Omental fat pad (tissue), 4 donors: ENCODE measurements around the gene TSFM. TPM values are rescaled to one million over a fixed set of nuclear protein-coding genes. Genes with fewer than 3 reads are reported as not detected.

Experiments
- ATAC-seq: fragments of 150-250 bp; one replicate; pipeline ENCODE4 v1.9.1; 2016; ENCODE audit warnings: mild to moderate bottlenecking, moderate library complexity; ENCODE audit not compliant: low FRiP score
- DNase-seq: peaks from one replicate; pipeline ENCODE4 v3.0.0-alpha.2; 2019; ENCODE audit warnings: low spot score
- total RNA-seq, 4 donors: library from RNA; depleted of rRNA; stranded (reverse); fragments of >200 nt; gene quantifications; one replicate each; pipeline ENCODE4 v1.1.0, GENCODE V29; 2016
- TF ChIP-seq, protein P1 (sequence below), 3 donors: fragments of 450-650 bp; IDR thresholded peaks; one replicate each; pipeline ENCODE4 v1.5.1; 2016 to 2017; ENCODE audit warnings: antibody characterized with exemption in 3 of 3, mild to moderate bottlenecking in 3 of 3, moderate library complexity in 2 of 3

TSFM gene
- total RNA-seq, 4 donors from 2014 or later: 20.2 to 36.6 (median 25.6) TPM

DNA sequence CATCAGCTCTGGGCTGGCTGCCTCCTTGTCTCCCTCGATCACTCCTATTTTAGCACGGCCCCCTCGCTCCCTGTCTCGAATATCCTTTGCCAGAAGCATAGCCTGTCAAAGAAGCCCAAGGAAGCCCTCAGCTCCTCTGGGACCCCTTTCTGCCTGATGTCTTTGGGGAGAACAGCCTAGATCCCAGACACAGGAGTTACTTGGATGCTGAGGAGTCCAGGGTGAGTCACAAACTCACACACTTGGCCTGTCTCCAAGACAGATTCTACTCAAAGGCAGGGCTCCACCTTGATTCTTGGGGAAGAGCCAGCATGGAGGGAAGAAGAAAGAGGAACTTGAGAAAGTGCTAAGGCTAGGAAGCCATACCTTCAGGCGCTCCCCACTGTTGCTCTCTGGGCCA is 27.9 kb downstream of the TSFM start:
- DNase-seq (no peak), ATAC-seq (peak; percentile 67)
- TF ChIP-seq, protein P1, sequence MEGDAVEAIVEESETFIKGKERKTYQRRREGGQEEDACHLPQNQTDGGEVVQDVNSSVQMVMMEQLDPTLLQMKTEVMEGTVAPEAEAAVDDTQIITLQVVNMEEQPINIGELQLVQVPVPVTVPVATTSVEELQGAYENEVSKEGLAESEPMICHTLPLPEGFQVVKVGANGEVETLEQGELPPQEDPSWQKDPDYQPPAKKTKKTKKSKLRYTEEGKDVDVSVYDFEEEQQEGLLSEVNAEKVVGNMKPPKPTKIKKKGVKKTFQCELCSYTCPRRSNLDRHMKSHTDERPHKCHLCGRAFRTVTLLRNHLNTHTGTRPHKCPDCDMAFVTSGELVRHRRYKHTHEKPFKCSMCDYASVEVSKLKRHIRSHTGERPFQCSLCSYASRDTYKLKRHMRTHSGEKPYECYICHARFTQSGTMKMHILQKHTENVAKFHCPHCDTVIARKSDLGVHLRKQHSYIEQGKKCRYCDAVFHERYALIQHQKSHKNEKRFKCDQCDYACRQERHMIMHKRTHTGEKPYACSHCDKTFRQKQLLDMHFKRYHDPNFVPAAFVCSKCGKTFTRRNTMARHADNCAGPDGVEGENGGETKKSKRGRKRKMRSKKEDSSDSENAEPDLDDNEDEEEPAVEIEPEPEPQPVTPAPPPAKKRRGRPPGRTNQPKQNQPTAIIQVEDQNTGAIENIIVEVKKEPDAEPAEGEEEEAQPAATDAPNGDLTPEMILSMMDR (IDR thresholded peaks at IDR 0.05): no peak

DNA sequence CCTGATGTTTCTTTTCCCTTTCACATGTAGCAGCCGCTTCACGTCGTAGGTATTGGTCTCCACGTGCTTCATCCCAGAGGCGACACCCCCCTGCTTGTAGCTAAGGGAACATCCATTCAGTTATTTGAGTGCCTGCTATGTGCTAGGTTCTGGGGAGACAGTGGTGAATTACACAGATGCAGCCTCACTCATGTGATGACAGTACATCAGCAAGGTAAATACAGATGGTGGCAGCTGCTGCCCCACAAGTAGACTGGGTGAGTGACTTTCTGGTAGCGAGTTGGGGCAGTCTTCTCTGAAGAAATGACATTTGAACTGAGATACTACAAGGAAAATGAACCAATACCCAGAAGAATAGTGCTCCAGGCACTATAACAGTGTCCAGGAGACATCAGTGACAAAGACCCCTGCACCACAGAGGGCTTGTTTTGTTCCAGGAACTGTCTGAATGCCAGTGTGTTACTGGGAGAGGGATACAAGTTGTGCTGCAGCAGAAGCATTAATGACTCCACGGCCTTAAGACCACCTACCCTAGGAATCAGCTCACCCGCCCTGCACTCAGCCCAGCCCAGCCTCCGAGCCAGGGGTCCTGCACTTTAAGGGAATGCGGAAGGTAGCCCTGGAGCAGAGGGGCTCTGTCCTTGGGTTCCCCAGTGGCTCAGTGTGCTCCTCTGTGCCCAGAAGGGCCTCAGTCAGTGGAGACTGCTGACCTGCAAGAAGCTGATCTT is 28.6 kb downstream of the TSFM start:
- ATAC-seq: no peak
- no peak for DNase-seq
- TF ChIP-seq, protein P1 (IDR thresholded peaks at IDR 0.05): no peak

DNA sequence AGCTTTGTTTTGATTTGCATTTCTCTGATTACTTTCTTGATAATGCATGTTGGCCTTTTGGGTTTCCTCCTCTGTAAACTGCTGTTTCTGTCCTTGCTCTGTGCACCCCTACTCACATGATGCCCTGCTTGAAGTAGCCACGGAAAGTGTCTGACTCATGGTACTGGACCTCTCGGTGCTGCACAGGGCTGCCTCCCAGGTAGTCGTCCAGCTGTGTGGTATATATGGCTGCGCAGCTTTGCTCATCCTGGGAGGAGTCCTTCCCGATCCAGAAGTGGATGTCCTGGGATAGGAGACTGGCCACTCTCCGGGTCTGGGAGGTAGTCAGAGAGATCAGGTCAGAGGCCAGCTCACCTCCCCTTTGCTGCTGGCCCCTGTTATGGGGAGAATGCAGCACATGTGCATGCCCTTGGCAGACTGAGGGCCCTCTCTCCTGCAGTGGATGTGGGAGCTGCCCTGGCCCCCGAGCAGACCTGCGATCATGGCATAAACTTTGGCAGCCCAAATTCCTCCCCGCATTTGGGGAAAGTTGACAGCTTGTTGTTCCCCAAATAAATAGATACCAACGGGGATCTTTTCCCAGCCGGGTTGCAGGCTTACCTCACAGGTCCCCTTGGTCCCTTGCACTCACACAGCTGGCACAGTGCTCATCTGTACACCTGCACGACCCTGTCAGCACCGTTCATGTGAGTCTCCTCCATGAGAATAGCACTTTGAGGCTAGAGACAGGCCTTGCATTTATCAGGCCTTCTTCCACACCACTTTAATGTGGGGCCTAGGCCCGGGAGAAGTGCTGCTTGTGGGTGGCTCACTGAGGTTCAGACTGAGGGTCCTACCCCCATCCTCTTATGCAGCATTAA is 30.8 kb downstream of the TSFM start:
- peak; percentile 50 for ATAC-seq
- TF ChIP-seq, protein P1 (IDR thresholded peaks at IDR 0.05): no peak
- no peak for DNase-seq

GRCh38 chr12:57813971-57814772 is 31.6 kb downstream of the TSFM start:
- DNase-seq (no peak), ATAC-seq (peak; percentile 29)
- TF ChIP-seq, protein P1 (IDR thresholded peaks at IDR 0.05): no peak

DNA sequence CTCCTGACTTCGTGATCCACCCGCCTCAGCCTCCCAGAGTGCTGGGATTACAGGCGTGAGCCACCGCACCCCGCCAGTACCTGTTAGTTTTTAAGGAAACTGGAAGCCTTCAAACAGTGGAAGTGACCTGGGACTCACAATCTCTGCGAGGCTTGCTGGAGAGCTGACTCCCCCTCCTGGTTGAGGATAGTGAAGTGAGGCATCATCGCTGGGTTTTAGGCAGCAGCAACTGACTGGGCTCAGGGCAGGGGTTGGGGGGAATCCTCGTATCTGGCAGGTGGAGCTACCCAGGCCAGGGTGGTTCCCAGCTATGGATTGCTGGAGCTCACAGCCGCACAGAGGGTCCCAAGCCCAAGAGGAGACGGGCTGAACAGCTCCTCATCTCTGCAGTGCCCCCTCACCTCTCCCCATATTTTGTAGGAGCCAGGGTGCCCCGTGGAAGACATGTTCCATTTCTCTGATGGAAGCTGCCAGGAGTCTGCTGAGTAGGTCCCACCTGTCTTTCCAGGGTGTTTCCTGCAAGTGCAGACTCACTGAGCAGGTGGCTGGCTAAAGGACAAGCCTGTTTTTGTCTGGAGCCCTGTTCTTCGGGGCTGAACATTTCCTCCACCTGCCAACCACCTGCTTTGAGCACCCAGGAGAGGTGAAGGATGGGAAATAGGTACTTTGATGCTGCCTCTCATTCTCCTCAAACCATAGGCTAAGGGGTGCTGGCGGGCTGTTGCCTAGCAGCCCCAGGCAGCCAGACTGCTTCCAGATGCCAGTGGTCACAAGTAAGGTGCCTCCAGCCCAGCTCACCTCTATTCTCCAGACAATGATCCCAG is 32.8 kb downstream of the TSFM start:
- DNase-seq: no peak
- TF ChIP-seq, protein P1 (IDR thresholded peaks at IDR 0.05): no peak
- ATAC-seq: no peak
